ENCODE data around the gene TSHZ3.

Gene TSHZ3

GRCh38 chr19:31354799-31355664 is 5.8 kb upstream of the TSHZ3 start:
- DNase-seq (ENCODE audit: low read depth) = no peak

GRCh38 chr19:31354316-31354715 is 5.1 kb upstream of the TSHZ3 start:
- DNase-seq (ENCODE audit: low read depth) = no peak

- no peak for DNase-seq (ENCODE audit: low read depth)
These were observed 4.6 kb upstream of the TSHZ3 start for GRCh38 chr19:31353833-31354232.

- DNase-seq (ENCODE audit: low read depth) = no peak
These were observed 3.8 kb upstream of the TSHZ3 start for GRCh38 chr19:31352782-31353651.

- DNase-seq (ENCODE audit: low read depth) = no peak
These were observed 3.1 kb upstream of the TSHZ3 start for GRCh38 chr19:31352296-31352781.

- DNase-seq (ENCODE audit: low read depth) = no peak
These were observed 2.6 kb upstream of the TSHZ3 start for GRCh38 chr19:31351855-31352195.

- DNase-seq (ENCODE audit: low read depth) = no peak
These were observed 2.0 kb upstream of the TSHZ3 start for GRCh38 chr19:31351056-31351854.

GRCh38 chr19:31350693-31351055 is 1.4 kb upstream of the TSHZ3 start:
- DNase-seq (ENCODE audit: low read depth) = no peak

GRCh38 chr19:31350033-31350692 is 927 bp upstream of the TSHZ3 start:
- no peak for DNase-seq (ENCODE audit: low read depth)

GRCh38 chr19:31348481-31349159 is 616 bp downstream of the TSHZ3 start:
- DNase-seq (ENCODE audit: low read depth) = no peak

GRCh38 chr19:31347828-31348392 is 1.3 kb downstream of the TSHZ3 start:
- DNase-seq (ENCODE audit: low read depth) = no peak

- no peak for DNase-seq (ENCODE audit: low read depth)
These were observed 1.9 kb downstream of the TSHZ3 start for GRCh38 chr19:31347354-31347753.

- no peak for DNase-seq (ENCODE audit: low read depth)
These were observed 2.8 kb downstream of the TSHZ3 start for GRCh38 chr19:31346184-31347059.

- DNase-seq (ENCODE audit: low read depth) = no peak
These were observed 4.8 kb downstream of the TSHZ3 start for GRCh38 chr19:31344403-31344802.

GRCh38 chr19:31342926-31343325 is 6.3 kb downstream of the TSHZ3 start:
- DNase-seq (ENCODE audit: low read depth) = no peak

GRCh38 chr19:31340042-31341025 is 8.9 kb downstream of the TSHZ3 start:
- DNase-seq (ENCODE audit: low read depth) = no peak

GRCh38 chr19:31339411-31339810 is 9.8 kb downstream of the TSHZ3 start:
- DNase-seq (ENCODE audit: low read depth) = no peak

GRCh38 chr19:31338069-31338776 is 11.0 kb downstream of the TSHZ3 start:
- no peak for DNase-seq (ENCODE audit: low read depth)

Data from activated T-helper 9 cell treated with anti-CD3 and anti-CD28 coated beads, Interleukin-2, amount 50 U/mL, for 16 hours (primary cell).